PC-3 (cell line): ENCODE data around the gene COL19A1.
"Not testable (repeated sequence)": the region's sequence is repeated elsewhere in the genome, so short reads cannot be mapped to it uniquely, and the experiment has no call there.

Experiments used
- CTCF ChIP-seq: fragments of 300-600 bp; sonication (generic); conservative IDR thresholded peaks from 2 replicates; pipeline ENCODE4 v1.5.1; 2017; ENCODE audit warnings: antibody characterized with exemption, low read depth, mild to moderate bottlenecking, low read length
- EZH2 ChIP-seq: fragments of 300-600 bp; sonication (generic); IDR thresholded peaks from one replicate; pipeline ENCODE4 v1.6.1; 2017; ENCODE audit warnings: antibody characterized with exemption, mild to moderate bottlenecking, low read length; ENCODE audit not compliant: unreplicated experiment

- not testable (repeated sequence) for TF ChIP-seq EZH2, CTCF
Observed at GRCh38 chr6:70023201-70023600, 156.8 kb downstream of the COL19A1 start.
